RWPE1 (cell line): ENCODE data around the gene NUAK1.

ENCODE experiments used
- CTCF ChIA-PET: fragments of 350-600 bp; sonication (Branson Sonifier 250); formaldehyde crosslinking; extraction: SDS; loops from one replicate; lab custom pipeline; 2021; lab: Yijun Ruan, JAX
- POLR2A ChIA-PET: fragments of 400-600 bp; formaldehyde crosslinking; extraction: SDS; loops from one replicate; lab custom pipeline; 2020; ENCODE audit warnings: antibody characterized with exemption; ENCODE audit not compliant: low non-redundant PET; lab: Yijun Ruan, JAX
- DNase-seq: peaks from one replicate; pipeline ENCODE4 v3.0.0; 2012; ENCODE audit warnings: low spot score
- H3K27ac ChIP-seq: fragments of 450-650 bp; 2 replicates; pipeline ENCODE4 v1.5.1; 2017
- TF ChIP-seq, protein P1 (sequence below): fragments of 450-650 bp; conservative IDR thresholded peaks from 2 replicates; pipeline ENCODE4 v1.5.1; 2017; ENCODE audit warnings: low read depth, mild to moderate bottlenecking

Gene NUAK1

DNA sequence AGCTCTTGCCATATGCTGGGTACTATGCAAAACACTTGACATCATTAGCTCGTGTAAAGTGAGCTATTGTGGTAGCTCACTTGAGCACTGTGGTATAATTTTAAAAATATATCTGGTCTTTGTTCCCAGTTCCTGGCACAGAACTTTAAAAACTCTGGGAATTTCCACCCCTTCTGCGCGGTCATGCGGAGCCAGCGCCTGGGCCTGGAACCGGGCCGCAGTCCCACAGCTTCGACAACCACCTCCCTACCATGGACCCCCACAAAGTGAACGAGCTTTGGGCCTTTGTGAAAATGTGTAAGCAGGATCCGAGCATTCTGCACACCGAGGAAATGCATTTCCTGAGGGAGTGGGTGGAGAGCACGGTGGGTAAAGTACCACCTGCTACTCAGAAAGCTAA is 123.1 kb downstream of the NUAK1 start:
- CTCF ChIA-PET: interaction anchor here (0.7 kb wide), 2 partner anchors 75 to 118 kb away, joined by 3 read pairs; no protein-coding TSS in a partner anchor
- TF ChIP-seq, protein P1, sequence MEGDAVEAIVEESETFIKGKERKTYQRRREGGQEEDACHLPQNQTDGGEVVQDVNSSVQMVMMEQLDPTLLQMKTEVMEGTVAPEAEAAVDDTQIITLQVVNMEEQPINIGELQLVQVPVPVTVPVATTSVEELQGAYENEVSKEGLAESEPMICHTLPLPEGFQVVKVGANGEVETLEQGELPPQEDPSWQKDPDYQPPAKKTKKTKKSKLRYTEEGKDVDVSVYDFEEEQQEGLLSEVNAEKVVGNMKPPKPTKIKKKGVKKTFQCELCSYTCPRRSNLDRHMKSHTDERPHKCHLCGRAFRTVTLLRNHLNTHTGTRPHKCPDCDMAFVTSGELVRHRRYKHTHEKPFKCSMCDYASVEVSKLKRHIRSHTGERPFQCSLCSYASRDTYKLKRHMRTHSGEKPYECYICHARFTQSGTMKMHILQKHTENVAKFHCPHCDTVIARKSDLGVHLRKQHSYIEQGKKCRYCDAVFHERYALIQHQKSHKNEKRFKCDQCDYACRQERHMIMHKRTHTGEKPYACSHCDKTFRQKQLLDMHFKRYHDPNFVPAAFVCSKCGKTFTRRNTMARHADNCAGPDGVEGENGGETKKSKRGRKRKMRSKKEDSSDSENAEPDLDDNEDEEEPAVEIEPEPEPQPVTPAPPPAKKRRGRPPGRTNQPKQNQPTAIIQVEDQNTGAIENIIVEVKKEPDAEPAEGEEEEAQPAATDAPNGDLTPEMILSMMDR: no peak

GRCh38 chr12:106013941-106014340 is 124.8 kb downstream of the NUAK1 start:
- ChIA-PET POLR2A (no interaction called here), CTCF (no interaction called here)
- H3K27ac ChIP-seq: no peak overlapping the region
- TF ChIP-seq, protein P1: no peak
- no peak for DNase-seq

More for the DNA sequence above, 123.1 kb downstream of the NUAK1 start:
- no peak overlapping the region for H3K27ac ChIP-seq
- DNase-seq: no peak
- POLR2A ChIA-PET: no interaction called here
